ENCODE measurements around the gene TSPAN9. TPM values are rescaled to one million over a fixed set of nuclear protein-coding genes. Genes with fewer than 3 reads are reported as not detected.

The TSPAN9 gene
- polyA plus RNA-seq, 3 donors = 0.15 to 0.34 (median 0.25) TPM

GRCh38 chr12:3200032-3200617 is 122.9 kb downstream of the TSPAN9 start:
- H3K4me1 ChIP-seq (ENCODE audit: control insufficient read depth in 1 of 2, insufficient read depth in 2 of 2, low read length in 2 of 2) = peaks cover 0 to 14% of the 10 kb centered on the region in 2 donors
- H3K4me3 Mint-ChIP-seq = peak overlapping the region in 1 of 2 donors; percentile 86
- H3K4me1 Mint-ChIP-seq = peaks cover 7% of the 10 kb centered on the region
- H3K27ac ChIP-seq (ENCODE audit: low read depth in 1 of 2, low read length in 2 of 2) = no peak overlapping the region
- no peak overlapping the region for H3K9ac ChIP-seq (ENCODE audit: insufficient read depth, low read length, poor library complexity, severe bottlenecking)
- no peaks in the 10 kb centered on the region for H3K36me3 ChIP-seq (replicated peaks in 1 of 2; ENCODE audit: control insufficient read depth in 1 of 2, insufficient read depth in 2 of 2, low read length in 2 of 2)
- H3K27me3 Mint-ChIP-seq (ENCODE audit: low read depth in 3 of 3) = peaks cover 43 to 59% (median 58%) of the 10 kb centered on the region in 3 donors
- H3K9me3 Mint-ChIP-seq = peaks cover 0 to 10% (median 2%) of the 10 kb centered on the region in 7 donors
- H3K36me3 Mint-ChIP-seq = no peaks in the 10 kb centered on the region
- H3K4me3 ChIP-seq (replicated peaks in 1 of 3; ENCODE audit: low read depth in 2 of 3, low read length in 3 of 3) = peak overlapping the region in 1 of 3 experiments; percentile 42
- H3K9me3 ChIP-seq (replicated peaks in 1 of 2; ENCODE audit: control insufficient read depth in 1 of 2, insufficient read depth in 1 of 2, low read length in 2 of 2) = peaks cover 0 to 6% of the 10 kb centered on the region in 2 donors
- no peak overlapping the region for H2AFZ ChIP-seq (ENCODE audit: insufficient read depth, low read depth, low read length, poor library complexity, severe bottlenecking)
- TF ChIP-seq CTCF (IDR thresholded peaks at IDR 0.05) = no peak
- peak overlapping the region; percentile 47 for H3K4me2 ChIP-seq (replicated peaks; ENCODE audit: extremely low read depth, low read length, poor library complexity, severe bottlenecking)
- H3K79me2 ChIP-seq (ENCODE audit: insufficient read depth, low read length) = no peaks in the 10 kb centered on the region
- under 1% methylated on average over 45 of the region's 49 CpGs for WGBS (ENCODE audit: insufficient coverage)
- peaks cover 28 to 42% of the 10 kb centered on the region in 2 donors for H3K27me3 ChIP-seq (ENCODE audit: control insufficient read depth in 2 of 2, insufficient read depth in 2 of 2, low read length in 2 of 2)
- H4K20me1 ChIP-seq (ENCODE audit: insufficient read depth, low read length) = no peaks in the 10 kb centered on the region
- intact Hi-C loops (cut with micrococcal nuclease) = no loop called here
- DNase-seq = no peak
- H3K27ac Mint-ChIP-seq = no peak overlapping the region

- 2% methylated on average over 40 of the region's 41 CpGs for WGBS (ENCODE audit: insufficient coverage)
- Mint-ChIP-seq H3K36me3 (no peaks in the 10 kb centered on the region), H3K27me3 (ENCODE audit: low read depth in 3 of 3) (peaks cover 43 to 63% (median 55%) of the 10 kb centered on the region in 3 donors), H3K9me3 (peaks cover 0 to 10% (median 2%) of the 10 kb centered on the region in 7 donors), H3K27ac (no peak overlapping the region), H3K4me1 (peaks cover 13% of the 10 kb centered on the region), H3K4me3 (peak overlapping the region in 1 of 2 donors; percentile 83)
- Histone ChIP-seq H3K4me3 (replicated peaks in 1 of 3; ENCODE audit: low read depth in 2 of 3, low read length in 3 of 3) (no peak overlapping the region), H2AFZ (ENCODE audit: insufficient read depth, low read depth, low read length, poor library complexity, severe bottlenecking) (no peak overlapping the region), H3K9me3 (replicated peaks in 1 of 2; ENCODE audit: control insufficient read depth in 1 of 2, insufficient read depth in 1 of 2, low read length in 2 of 2) (peaks cover 0 to 6% of the 10 kb centered on the region in 2 donors), H3K27me3 (ENCODE audit: control insufficient read depth in 2 of 2, insufficient read depth in 2 of 2, low read length in 2 of 2) (peaks cover 28 to 42% of the 10 kb centered on the region in 2 donors), H3K27ac (ENCODE audit: low read depth in 1 of 2, low read length in 2 of 2) (no peak overlapping the region), H3K4me2 (replicated peaks; ENCODE audit: extremely low read depth, low read length, poor library complexity, severe bottlenecking) (peak overlapping the region; percentile 47), H3K9ac (ENCODE audit: insufficient read depth, low read length, poor library complexity, severe bottlenecking) (no peak overlapping the region), H3K79me2 (ENCODE audit: insufficient read depth, low read length) (no peaks in the 10 kb centered on the region), H4K20me1 (ENCODE audit: insufficient read depth, low read length) (no peaks in the 10 kb centered on the region), H3K36me3 (replicated peaks in 1 of 2; ENCODE audit: control insufficient read depth in 1 of 2, insufficient read depth in 2 of 2, low read length in 2 of 2) (no peaks in the 10 kb centered on the region), H3K4me1 (ENCODE audit: control insufficient read depth in 1 of 2, insufficient read depth in 2 of 2, low read length in 2 of 2) (peaks cover 4 to 14% of the 10 kb centered on the region in 2 donors)
- TF ChIP-seq CTCF (IDR thresholded peaks at IDR 0.05) = no peak
- DNase-seq = no peak
- intact Hi-C loops (cut with micrococcal nuclease) = no loop called here
Observed at GRCh38 chr12:3200814-3201233, 123.6 kb downstream of the TSPAN9 start.
